GM12872 (cell line): ENCODE results near the gene MCM5.

Experiments
- CTCF ChIP-seq: IDR thresholded peaks from 3 replicates; pipeline ENCODE4 v1.5.1; 2011; ENCODE audit warnings: low read depth, mild to moderate bottlenecking, low read length, moderate library complexity; ENCODE audit not compliant: insufficient read depth

MCM5 gene

GRCh38 chr22:35392357-35392756 is 7.6 kb upstream of the MCM5 start:
- TF ChIP-seq CTCF = no peak

GRCh38 chr22:35393116-35394010 is 6.6 kb upstream of the MCM5 start:
- TF ChIP-seq CTCF = no peak

GRCh38 chr22:35394011-35394312 is 6.0 kb upstream of the MCM5 start:
- TF ChIP-seq CTCF = no peak

GRCh38 chr22:35394810-35395563 is 5.0 kb upstream of the MCM5 start:
- no peak for TF ChIP-seq CTCF

- TF ChIP-seq CTCF = no peak
Measured at GRCh38 chr22:35397095-35397904, 2.6 kb upstream of the MCM5 start.

- no peak for TF ChIP-seq CTCF
Measured at GRCh38 chr22:35398591-35398973, 1.4 kb upstream of the MCM5 start.

GRCh38 chr22:35399114-35399677 is 744 bp upstream of the MCM5 start:
- TF ChIP-seq CTCF = no peak
